Right ventricle myocardium inferior (tissue), 1 donor: ENCODE results near the gene LMO7. TPM values are rescaled to one million over a fixed set of nuclear protein-coding genes. Genes with fewer than 3 reads are reported as not detected.

ENCODE experiments used
- ATAC-seq: fragments of 200-7000 bp; cut with Tn5 transposase; one replicate; pipeline ENCODE4 v1.9.1; 2020; ENCODE audit warnings: mild to moderate bottlenecking, moderate library complexity
- DNase-seq: peaks from one replicate; pipeline ENCODE4 v3.0.0; 2021; ENCODE audit errors: missing footprints
- intact Hi-C: fragments of 100-400 bp; cut with DNase I; formaldehyde crosslinking; loops from one replicate; pipeline ENCODE4 v1.11.0; 2022
- total RNA-seq: library from RNA; stranded (reverse); fragmentation: NEBNext Ultra II Directional; extraction: Animal tissue kit (Norgen Biotek cat#: 25700); gene quantifications from one replicate; pipeline ENCODE4 v1.2.1, GENCODE V29; 2021
- donor health status: DM: no; HTN: yes; CAD: no; lungs with severe emphysema.

Gene LMO7
- total RNA-seq, 1 donor from 2014 or later, result 392 TPM

DNA sequence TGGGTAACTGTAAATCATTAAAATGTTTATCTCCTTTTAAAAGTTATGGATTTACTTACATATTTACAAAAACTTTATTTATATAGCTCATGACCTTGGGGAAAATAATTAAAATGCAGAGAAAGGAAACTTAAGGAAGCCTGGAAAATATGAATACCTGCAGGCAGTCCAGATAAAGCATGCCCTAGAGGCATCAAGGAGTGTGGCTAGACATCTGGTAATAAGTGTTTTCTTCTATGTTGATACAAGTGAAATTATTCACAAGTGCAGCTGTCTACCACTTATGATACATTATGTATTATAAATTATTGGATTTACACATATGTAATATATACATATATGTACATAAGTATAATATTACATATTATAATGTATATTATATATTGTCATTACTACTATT is 207.9 kb downstream of the LMO7 start:
- no peak for ATAC-seq
- no peak for DNase-seq
- intact Hi-C loops, result no loop called here

DNA sequence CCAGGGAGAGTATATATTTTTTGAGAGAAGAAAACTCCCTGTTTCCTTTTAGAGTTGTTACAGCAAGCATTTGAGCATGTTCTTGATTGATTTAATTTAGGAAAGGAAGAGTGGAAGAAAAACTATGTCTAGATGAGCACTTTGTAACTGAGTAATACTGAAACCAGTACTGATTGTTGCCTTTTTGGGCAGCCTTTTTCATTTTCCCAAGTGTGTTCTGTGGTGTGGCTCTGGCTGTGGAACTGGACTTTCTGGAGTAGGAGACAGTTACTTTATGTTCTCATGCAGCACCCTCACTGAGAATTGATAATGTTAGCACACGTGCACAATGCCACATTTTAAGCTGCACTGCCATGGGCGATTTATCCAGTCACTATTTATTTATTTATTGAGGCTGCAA is 211.5 kb downstream of the LMO7 start:
- DNase-seq (no peak), ATAC-seq (no peak)
- intact Hi-C loops, result no loop called here

DNA sequence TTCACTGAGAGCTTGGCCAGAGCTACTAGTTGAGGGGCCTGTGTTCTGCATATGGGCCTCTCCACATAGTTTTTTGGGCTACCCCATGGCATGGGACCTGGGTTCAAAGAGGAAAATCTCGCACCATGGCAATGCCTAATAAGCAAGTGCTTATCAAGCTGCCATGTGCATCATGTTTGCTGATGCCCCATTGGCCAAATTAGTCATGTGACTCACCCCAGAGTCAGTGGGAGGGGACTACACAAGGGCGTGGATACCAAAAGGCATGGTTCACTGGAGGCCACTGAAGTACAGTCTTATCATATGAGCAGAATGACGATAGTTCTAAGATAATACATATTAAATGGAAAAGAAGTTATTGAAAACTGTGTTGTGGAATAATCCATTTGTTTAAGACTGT is 214.8 kb downstream of the LMO7 start:
- intact Hi-C loops, result no loop called here
- DNase-seq (no peak), ATAC-seq (peak; percentile 23)

DNA sequence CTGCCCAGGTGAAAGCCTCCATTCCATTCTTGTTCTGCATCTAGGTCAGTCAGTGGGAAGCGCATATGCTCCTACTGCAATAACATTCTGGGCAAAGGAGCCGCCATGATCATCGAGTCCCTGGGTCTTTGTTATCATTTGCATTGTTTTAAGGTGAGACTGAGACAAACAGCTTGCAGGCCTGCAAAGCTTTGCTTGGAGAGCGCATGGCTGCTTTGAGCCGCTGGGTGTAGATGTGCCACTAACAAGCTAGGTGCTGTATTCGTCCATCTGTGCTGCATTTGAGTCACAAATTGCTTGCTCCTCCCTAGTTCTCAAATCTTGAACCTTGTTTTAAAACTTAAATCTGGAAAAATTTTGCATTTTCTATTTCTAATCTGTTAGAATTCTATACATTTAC is 219.1 kb downstream of the LMO7 start:
- ATAC-seq, result no peak

DNA sequence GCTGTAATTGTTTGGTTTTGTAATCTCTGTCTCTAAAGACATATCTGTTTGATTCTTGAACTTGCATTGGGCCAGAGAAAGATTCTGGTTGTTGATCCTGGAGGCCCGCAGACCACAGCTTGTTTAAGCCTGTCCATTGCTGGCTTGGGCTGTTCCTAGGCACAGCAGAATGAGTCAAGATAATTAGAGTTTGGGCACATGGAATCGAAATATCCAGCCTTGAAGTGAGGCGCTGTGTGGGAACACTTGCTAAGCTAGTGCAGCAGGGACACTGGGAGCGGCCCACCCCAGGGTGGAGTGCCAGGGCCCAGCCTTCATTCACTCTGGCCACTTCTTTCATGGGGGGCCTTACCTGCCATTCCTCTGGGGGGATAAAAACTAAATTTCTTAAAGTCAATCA is 219.7 kb downstream of the LMO7 start:
- intact Hi-C loops, result loop anchor here (5.0 kb wide), 1 partner anchor 159 kb away; no protein-coding TSS in a partner anchor
- no peak for ATAC-seq
- DNase-seq, result no peak

More for the DNA sequence above, 219.1 kb downstream of the LMO7 start:
- DNase-seq, result no peak
- intact Hi-C loops, result loop anchor here (5.0 kb wide), 1 partner anchor 158 kb away; no protein-coding TSS in a partner anchor

DNA sequence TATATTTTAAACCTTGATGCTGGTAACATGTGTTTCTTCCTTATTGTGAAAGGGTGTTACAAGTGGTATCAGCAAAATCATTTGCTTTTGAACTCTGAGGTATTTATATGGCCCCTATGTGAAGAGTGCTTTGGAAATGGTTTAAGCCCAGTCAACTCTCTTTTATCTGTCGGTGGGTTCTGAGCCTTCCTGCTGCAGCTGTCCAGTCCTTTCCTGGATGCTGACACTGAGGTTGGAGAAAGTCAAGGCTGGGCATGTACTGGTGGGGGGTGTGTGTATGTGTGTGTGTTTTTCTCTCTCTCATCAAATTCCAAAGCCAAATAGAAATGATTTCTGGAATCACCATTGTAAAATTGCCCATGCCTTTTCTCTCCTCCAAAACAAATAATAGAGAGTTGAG is 221.2 kb downstream of the LMO7 start:
- DNase-seq (no peak), ATAC-seq (no peak)
- intact Hi-C loops, result loop anchor here (5.0 kb wide), 1 partner anchor 160 kb away; no protein-coding TSS in a partner anchor

DNA sequence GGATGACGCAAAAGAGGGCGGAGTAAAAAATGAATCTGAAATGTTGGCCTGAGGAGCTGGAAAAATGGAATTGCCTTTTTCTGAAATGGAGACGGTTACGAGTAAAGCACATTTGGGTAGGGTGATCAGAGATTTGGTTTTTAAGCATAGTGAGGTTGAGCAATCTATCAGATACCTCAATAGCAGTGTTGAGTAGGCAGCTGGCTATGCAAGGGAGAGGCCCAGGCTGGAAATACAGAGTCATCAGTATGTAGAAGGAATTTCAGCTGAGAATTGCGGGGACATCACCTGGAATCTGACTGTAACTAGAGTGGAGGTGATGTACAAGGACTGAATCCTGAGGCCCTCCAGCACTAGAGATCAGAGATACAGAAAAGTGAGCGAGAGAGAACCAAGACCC is 224.8 kb downstream of the LMO7 start:
- ATAC-seq (peak; percentile 27), DNase-seq (no peak)
- intact Hi-C loops, result no loop called here

DNA sequence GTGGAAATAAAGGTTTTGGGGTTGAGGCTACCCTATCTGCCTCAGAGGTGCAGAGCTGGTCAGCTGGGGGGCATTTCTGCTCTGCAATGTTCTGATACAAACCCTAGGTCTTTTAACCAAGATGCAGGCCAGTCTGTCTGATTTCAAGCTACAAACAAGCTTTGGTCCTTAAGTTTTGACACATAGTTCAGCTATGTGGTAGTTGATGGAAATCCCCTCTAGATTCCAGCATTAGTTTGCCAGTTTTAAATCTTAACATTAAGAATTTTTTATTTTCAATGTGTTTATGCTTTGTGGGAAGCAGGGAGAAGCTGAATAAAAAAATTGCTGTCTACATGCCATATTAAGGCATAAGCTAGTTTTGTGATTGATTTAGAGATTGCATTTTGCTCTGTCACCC is 225.7 kb downstream of the LMO7 start:
- ATAC-seq, result no peak
- no peak for DNase-seq
- intact Hi-C loops, result no loop called here

DNA sequence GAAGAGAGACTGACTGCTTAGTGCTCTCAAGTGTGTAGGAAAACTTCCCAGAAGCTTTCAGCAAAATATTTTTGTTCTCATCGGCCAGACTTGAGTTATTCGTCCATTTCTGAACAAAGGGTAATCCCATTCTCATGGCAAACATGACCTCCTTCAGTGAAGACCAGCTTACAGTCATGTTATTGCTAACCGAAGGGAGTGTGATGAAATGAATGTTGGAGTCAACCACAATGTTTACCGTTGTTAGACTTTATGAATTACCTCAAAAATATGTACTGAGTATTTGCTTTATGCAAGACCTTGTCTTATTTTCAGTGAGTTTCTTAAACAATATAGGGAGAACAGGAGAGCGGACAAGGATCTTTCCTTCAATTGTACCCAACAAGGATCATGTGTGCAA is 228.6 kb downstream of the LMO7 start:
- intact Hi-C loops, result no loop called here

DNA sequence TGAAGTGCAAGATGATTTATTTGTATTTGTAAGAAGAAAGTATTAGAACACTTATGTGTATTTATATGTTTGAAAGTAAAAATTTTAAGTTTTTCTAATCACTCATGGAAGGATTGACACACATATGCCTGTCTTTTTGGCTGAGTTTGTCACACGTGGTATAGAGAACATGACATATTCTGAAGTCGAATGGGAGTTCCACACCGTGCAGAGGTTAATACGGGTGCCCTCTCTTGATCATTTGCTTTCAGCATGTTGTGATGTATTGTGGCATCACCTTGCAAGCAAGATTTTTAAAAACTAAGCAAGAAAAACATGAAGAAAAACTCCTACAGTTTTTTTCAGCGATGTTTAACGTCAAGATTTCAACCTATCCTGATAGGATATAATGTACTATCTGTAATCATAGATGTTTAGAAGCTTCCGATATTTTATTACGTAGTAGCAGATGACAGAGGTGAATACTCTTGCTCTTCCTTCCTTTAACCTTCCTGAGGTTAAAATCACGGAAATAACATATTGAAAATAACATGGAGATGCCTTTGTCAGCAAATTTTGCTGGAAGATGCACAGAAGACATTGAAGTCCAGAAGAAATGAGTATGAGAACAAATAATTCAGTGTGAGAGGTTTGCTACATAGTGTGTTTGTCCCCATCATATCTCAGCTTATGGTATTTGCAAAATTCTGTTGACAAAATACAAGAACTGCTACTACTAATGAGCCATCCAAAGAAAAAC is 231.4 kb downstream of the LMO7 start:
- intact Hi-C loops, result no loop called here
- ATAC-seq, result no peak
- DNase-seq, result no peak

More for the DNA sequence above, 228.6 kb downstream of the LMO7 start:
- ATAC-seq, result no peak
- DNase-seq, result no peak

DNA sequence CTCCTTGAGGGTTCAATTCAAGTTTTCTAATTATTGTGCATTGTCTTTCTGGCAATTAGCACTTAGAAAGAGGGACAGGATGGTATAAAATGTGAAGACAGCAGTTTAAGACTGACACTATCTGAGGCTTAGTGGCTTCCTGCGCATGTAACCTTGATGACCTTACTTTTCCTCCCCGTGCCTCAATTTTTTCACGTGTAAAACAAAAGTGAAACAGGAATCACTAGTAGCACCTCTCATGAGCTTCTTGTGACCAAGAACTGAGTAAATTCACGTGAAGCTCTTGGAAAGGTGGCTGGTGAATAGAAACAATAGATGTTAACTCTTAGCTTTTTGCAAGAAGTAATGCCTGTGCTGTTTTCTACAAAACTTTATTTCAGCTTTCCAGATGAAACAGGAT is 233.9 kb downstream of the LMO7 start:
- ATAC-seq, result no peak
- intact Hi-C loops, result loop anchor here (1.0 to 5.0 kb wide), 3 partner anchors 603 to 1033 kb away; partner anchors contain the start of gene KCTD12
- no peak for DNase-seq

DNA sequence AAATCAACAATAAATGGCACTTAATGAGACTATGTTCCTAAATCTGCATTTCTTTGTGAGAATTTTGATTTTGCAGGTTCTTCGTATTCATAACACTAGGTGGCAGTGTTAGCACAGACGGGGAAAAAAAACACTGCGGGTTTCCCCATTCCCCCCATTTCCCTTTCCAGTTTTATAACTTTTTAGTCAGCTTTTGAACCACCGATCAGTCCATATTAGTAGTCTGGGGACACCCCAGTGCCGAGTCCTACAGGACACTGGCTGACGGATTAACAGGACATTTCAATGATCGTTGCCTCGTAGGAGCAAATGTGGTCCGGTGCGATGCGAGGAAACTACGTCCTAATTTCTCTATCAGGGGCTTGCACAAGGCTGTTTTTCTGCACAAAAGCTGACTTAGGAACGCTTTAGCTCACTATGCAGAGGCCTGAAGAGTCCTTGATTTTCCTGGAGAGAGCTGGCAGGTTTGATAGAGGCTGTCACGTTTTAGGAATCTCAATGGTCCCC is 234.3 kb downstream of the LMO7 start:
- intact Hi-C loops, result loop anchor here (1.0 to 5.0 kb wide), 3 partner anchors 603 to 1033 kb away; partner anchors contain the start of gene KCTD12
- DNase-seq (no peak), ATAC-seq (no peak)

DNA sequence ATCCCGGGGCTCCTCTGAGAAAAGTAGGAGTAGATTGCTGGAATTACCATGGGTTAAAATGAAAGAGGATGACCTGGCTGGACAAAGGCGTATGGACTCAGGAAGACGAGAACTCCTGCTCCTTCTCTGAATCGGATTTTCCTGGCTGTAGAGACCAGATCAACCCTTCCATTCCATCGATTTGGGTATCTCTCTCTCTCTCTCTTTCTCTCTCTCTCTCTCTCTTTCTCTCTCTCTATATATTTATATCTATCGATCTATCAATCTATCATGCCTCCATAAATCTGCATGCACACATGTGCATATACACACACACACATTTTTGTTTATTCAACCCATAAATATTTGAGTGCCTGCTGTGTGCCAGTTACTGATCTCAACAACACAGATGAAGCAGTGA is 234.9 kb downstream of the LMO7 start:
- DNase-seq (no peak), ATAC-seq (no peak)
- intact Hi-C loops, result loop anchor here (5.0 kb wide), 1 partner anchor 1016 kb away; the partner anchor contains the start of gene KCTD12

DNA sequence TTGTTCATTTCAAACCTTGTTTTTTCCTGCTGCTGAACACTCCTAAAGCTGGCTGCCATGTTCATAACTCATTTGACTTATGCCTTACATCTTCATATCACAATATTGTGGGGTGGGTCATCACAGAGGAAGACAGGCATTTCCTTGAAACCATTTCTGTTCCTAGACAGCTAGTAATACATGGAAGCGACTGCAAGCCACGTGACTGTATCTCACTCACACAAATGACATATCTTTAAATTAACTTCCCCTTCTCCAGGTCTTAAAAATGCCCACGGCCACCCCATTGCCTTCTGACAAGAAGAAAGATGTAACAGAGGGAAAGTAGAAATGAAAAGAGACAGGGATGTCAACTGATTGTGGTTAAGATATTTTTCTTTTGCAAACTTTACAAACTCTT is 236.8 kb downstream of the LMO7 start:
- DNase-seq, result no peak
- intact Hi-C loops, result loop anchor here (5.0 kb wide), 1 partner anchor 1014 kb away; the partner anchor contains the start of gene KCTD12
- ATAC-seq, result no peak

DNA sequence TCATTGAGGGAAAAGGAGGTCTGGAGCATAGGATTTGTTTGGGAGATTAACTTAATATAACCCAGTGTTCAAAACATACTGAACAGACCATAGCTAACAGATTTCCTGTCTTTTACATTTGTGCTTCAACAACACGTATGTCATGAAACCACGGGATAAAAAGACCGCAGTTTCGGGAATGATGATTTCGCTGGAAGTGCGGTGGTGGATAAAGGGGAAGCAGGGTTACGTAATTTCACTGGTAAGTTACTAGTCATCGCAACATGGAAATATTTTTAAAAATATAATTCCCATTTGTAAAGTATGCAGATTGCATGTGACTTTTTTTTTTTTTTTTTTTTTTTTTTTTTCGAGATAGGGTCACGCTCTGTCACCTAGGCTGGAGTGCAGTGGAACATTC is 237.4 kb downstream of the LMO7 start:
- intact Hi-C loops, result loop anchor here (5.0 kb wide), 1 partner anchor 1014 kb away; the partner anchor contains the start of gene KCTD12
- DNase-seq (no peak), ATAC-seq (no peak)

DNA sequence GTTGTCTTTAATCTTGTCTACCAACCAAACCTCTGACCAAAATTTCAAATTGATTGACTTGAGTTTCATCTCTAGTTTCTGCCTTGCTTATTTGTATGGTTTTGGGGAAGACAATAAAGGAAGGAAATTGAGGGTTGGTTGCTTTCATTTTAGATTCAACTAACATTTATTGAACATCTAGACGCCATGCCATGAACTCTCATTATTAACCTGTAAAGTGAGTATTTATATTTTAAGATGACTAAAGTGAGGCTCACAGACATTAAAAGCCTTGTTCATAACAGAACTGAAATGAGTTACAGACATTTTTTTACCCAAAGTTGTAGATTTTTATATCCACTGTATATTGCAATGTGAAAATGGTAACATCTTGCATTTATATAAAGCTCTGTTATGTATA is 239.3 kb downstream of the LMO7 start:
- no peak for DNase-seq
- no peak for ATAC-seq
- intact Hi-C loops, result loop anchor here (5.0 kb wide), 1 partner anchor 1107 kb away; no protein-coding TSS in a partner anchor

DNA sequence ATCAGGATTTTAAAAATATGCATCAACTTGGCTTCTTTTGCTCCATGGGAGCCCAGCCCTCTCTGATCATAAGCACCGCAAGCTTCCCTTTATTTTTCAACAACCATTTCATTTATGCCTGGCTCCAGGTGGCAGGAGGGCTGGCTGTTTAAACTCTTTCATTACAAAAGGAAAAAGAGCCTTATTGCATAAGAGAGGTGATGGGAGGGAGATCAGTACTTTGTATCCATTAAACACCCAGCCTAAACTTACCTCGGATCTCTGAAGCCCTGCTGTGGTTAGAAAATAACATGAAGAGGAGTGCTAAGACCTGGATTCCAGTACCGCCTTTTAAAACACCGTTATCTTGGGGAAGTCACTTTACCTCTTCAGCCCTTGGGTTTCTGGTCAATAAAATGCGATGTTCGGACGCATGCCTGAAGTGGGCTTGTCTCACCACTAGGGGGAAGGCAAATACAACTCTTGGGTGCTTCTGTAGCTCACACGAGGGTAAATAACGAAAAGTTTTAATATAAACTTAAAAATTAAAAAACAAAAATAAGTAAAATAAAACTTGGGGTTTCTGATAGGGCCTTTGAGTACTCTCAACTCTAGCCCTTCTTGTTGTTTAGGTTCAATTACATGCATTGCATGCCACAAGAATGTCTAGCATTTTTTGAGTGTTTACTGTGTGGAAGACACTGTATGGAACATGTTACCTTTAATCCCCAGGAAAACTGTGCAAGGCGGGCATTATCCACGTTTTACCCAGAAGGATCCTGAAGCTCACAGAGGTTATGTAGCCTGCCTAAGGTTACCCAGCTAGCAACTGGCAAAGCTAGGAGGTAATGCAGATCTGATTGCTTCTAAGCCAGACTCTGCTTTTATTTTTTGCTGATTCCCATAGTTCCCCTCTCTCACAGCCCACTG is 240.3 kb downstream of the LMO7 start:
- no peak for DNase-seq
- intact Hi-C loops, result loop anchor here (1.0 to 5.0 kb wide), 2 partner anchors 597 to 1106 kb away; no protein-coding TSS in a partner anchor

DNA sequence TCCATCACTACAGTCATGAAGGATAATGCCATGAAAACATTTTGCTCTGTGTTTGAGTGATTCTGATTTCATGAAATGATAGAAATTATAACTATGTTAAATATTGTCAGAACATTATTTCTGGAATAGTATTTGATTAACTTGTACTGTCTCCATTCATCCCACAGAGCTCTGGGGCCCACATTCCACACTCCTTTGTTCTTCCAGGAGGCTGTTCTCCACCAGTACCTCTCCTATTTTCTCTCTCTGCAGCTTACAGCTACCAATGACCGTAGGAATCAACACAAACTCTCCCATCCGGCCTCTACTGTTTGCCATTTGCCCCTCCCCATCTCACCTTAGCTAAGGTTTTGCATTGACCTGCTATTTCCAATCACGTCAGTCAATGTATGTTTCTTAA is 240.9 kb downstream of the LMO7 start:
- intact Hi-C loops, result loop anchor here (5.0 kb wide), 1 partner anchor 1105 kb away; no protein-coding TSS in a partner anchor
- no peak for ATAC-seq
- no peak for DNase-seq

More for the DNA sequence above, 240.3 kb downstream of the LMO7 start:
- ATAC-seq, result peak; percentile 77

DNA sequence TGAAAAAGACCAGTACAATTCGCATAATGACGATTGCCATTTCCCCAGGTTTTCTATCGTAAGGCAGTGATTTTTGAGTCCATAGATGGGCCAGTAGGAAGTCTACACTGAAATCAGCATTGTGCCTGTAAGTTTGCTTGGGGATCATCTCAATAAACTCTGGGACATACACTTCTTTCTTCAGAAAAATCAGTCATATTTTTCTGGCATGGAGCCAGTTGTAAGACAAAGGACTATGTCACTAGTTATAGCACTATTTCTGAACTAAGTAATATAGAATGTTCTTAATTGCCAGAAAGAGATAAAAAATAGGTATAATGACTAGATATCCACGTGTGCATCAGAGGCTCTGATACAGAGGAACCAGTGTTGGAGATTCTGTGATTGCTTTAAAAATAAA is 243.5 kb downstream of the LMO7 start:
- DNase-seq, result no peak
- intact Hi-C loops, result loop anchor here (2.0 to 5.0 kb wide), 2 partner anchors 139 to 1103 kb away; no protein-coding TSS in a partner anchor
- no peak for ATAC-seq
